Keratinocyte (primary cell): ENCODE measurements around the gene ZNF598. TPM values are rescaled to one million over a fixed set of nuclear protein-coding genes. Genes with fewer than 3 reads are reported as not detected.
"Not testable (repeated sequence)": the region's sequence is repeated elsewhere in the genome, so short reads cannot be mapped to it uniquely, and the experiment has no call there.

Experiments used
- DNase-seq: peaks from one replicate; pipeline ENCODE4 v3.0.0-alpha.2; 2011; ENCODE audit warnings: low read depth, missing footprints, low spot score
- FAIRE-seq: peaks from 2 replicates; lab custom pipeline; 2011; peaks lifted over from hg19 to GRCh38; lab: Jason Lieb, UNC
- H2AFZ ChIP-seq: 2 replicates; pipeline ENCODE4 v1.6.0; 2012; ENCODE audit warnings: low read length, control low read depth, inconsistent platforms; ENCODE audit not compliant: control insufficient read depth
- H3K27ac ChIP-seq: 2 replicates; pipeline ENCODE4 v1.5.1; 2011; ENCODE audit warnings: low read length; ENCODE audit not compliant: control insufficient read depth, insufficient read depth
- H3K27me3 ChIP-seq: 3 replicates; pipeline ENCODE4 v1.6.0; 2011; ENCODE audit warnings: low read length; ENCODE audit not compliant: control insufficient read depth, insufficient read depth; ENCODE audit errors: extremely low read depth
- H3K36me3 ChIP-seq, 2 experiments: 2 replicates in 1 of 2; 3 replicates in 1 of 2; pipeline ENCODE4 v1.5.1; 2011; ENCODE audit warnings: low read length in 2 of 2, mild to moderate bottlenecking in 1 of 2; ENCODE audit not compliant: control insufficient read depth in 2 of 2, insufficient read depth in 2 of 2; ENCODE audit errors: extremely low read depth in 1 of 2
- H3K4me1 ChIP-seq: 3 replicates; pipeline ENCODE4 v1.5.1; 2011; ENCODE audit warnings: low read length; ENCODE audit not compliant: control insufficient read depth, insufficient read depth; ENCODE audit errors: extremely low read depth
- H3K4me2 ChIP-seq: 3 replicates; pipeline ENCODE4 v1.6.0; 2011; ENCODE audit warnings: low read depth, low read length; ENCODE audit not compliant: control insufficient read depth, insufficient read depth; ENCODE audit errors: extremely low read depth
- H3K4me3 ChIP-seq, 3 experiments: fragments of 200-600 bp in 1 of 3; sonication (generic) in 1 of 3; 2 replicates in 2 of 3; 3 replicates in 1 of 3; pipeline ENCODE4 v1.5.1; 2011 to 2016; ENCODE audit warnings: low read length in 3 of 3, mild to moderate bottlenecking in 3 of 3, control low read depth in 2 of 3, inconsistent platforms in 1 of 3, low read depth in 1 of 3, mixed read lengths in 1 of 3, mixed run types in 1 of 3, moderate library complexity in 1 of 3; ENCODE audit not compliant: control insufficient read depth in 2 of 3, insufficient read depth in 2 of 3; ENCODE audit errors: extremely low read depth in 1 of 3
- H3K79me2 ChIP-seq: 2 replicates; pipeline ENCODE4 v1.6.0; 2012; ENCODE audit warnings: low read length; ENCODE audit not compliant: control insufficient read depth, insufficient read depth
- H3K9ac ChIP-seq: 3 replicates; pipeline ENCODE4 v1.6.0; 2011; ENCODE audit warnings: low read length; ENCODE audit not compliant: control insufficient read depth, insufficient read depth; ENCODE audit errors: extremely low read depth
- H3K9me1 ChIP-seq: 3 replicates; pipeline ENCODE4 v1.6.0; 2011; ENCODE audit warnings: low read length; ENCODE audit not compliant: control insufficient read depth, insufficient read depth; ENCODE audit errors: extremely low read depth
- H3K9me3 ChIP-seq: 2 replicates; pipeline ENCODE4 v1.5.1; 2012; ENCODE audit warnings: low read depth, low read length; ENCODE audit not compliant: control insufficient read depth
- H4K20me1 ChIP-seq: 3 replicates; pipeline ENCODE4 v1.6.0; 2011; ENCODE audit warnings: low read length; ENCODE audit not compliant: control insufficient read depth, insufficient read depth; ENCODE audit errors: extremely low read depth
- CTCF ChIP-seq, 3 experiments: IDR thresholded peaks in 1 of 3; conservative IDR thresholded peaks in 1 of 3; optimal IDR thresholded peaks in 1 of 3; 2 replicates in 2 of 3; 3 replicates in 1 of 3; pipeline versions ENCODE3 to v1.5.1; 2011; ENCODE audit warnings: low read length in 3 of 3, mild to moderate bottlenecking in 3 of 3, moderate library complexity in 2 of 3, control low read depth in 1 of 3, inconsistent platforms in 1 of 3; ENCODE audit not compliant: insufficient read depth in 2 of 3; ENCODE audit errors: extremely low read depth in 1 of 3
- EZH2 ChIP-seq: IDR thresholded peaks from one replicate; pipeline ENCODE4 v1.6.1; 2012; ENCODE audit warnings: inconsistent platforms, mild to moderate bottlenecking, low read length, moderate library complexity
- dilution Hi-C: fragments of 300-500 bp; cut with MboI; formaldehyde crosslinking; loops from one replicate; pipeline ENCODE4 v1.7.0; 2020; ENCODE audit warnings: low sequenced_read_pairs; ENCODE audit not compliant: extremely low pct_ligation_motif_present
- polyA plus RNA-seq, 5 experiments: library from polyadenylated mRNA; depleted of rRNA in 3 of 5; stranded (reverse) in 3 of 5; stranded (forward) in 1 of 5; unstranded in 1 of 5; fragments of >200 nt; gene quantifications; 1 replicate in 1 of 5; 2 replicates in 3 of 5; 3 replicates in 1 of 5; pipeline versions ENCODE4 v1.2.1 to v1.2.3, GENCODE V29; 2011 to 2012; ENCODE audit warnings: missing spikeins in 2 of 5, low read depth in 1 of 5, low replicate concordance in 1 of 5

ZNF598 gene
- polyA plus RNA-seq, 1 donor (not counting 4 experiments of a cell fraction or from before 2014, with no cell fraction given), result 18.0 TPM

GRCh38 chr16:1958715-1959268, 50.8 kb downstream of the ZNF598 start:
- no peaks in the 10 kb centered on the region for H3K27me3 ChIP-seq
- peak overlapping the region; percentile 85 for H2AFZ ChIP-seq
- DNase-seq (no peak), FAIRE-seq (no peak)
- dilution Hi-C loops, result no loop called here
- H3K9ac ChIP-seq, result peak overlapping the region; percentile 88
- TF ChIP-seq EZH2 (no peak), CTCF (optimal IDR thresholded peaks at IDR 0.05 in 1 of 3, IDR thresholded peaks at IDR 0.05 in 1 of 3, conservative IDR thresholded peaks at IDR 0.05 in 1 of 3; ENCODE audit: extremely low read depth in 1 of 3, insufficient read depth in 2 of 3, low read length in 3 of 3) (no peak)
- no peaks in the 10 kb centered on the region for H3K9me3 ChIP-seq
- H3K36me3 ChIP-seq, result peaks cover 15 to 25% of the 10 kb centered on the region in 2 experiments
- peak overlapping the region in 1 of 3 experiments; percentile 84 for H3K4me3 ChIP-seq
- peaks cover 26% of the 10 kb centered on the region for H4K20me1 ChIP-seq
- no peak overlapping the region for H3K27ac ChIP-seq
- H3K9me1 ChIP-seq, result peaks cover 3% of the 10 kb centered on the region
- H3K4me2 ChIP-seq, result peak overlapping the region; percentile 84
- peaks cover 33% of the 10 kb centered on the region for H3K4me1 ChIP-seq
- H3K79me2 ChIP-seq, result peaks cover 34% of the 10 kb centered on the region

GRCh38 chr16:1958143-1958491, 51.5 kb downstream of the ZNF598 start:
- H2AFZ ChIP-seq, H3K9ac ChIP-seq, dilution Hi-C loops, H3K4me3 ChIP-seq, H3K27ac ChIP-seq, H3K27me3 ChIP-seq, H3K4me2 ChIP-seq, H3K9me1 ChIP-seq, FAIRE-seq, DNase-seq, H3K9me3 ChIP-seq: not testable (repeated sequence)
- Histone ChIP-seq H3K36me3 (peaks cover 10 to 18% of the 10 kb centered on the region in 2 experiments), H3K4me1 (peaks cover 30% of the 10 kb centered on the region), H3K79me2 (peaks cover 27% of the 10 kb centered on the region), H4K20me1 (peaks cover 19% of the 10 kb centered on the region)

GRCh38 chr16:1957434-1958142, 52.0 kb downstream of the ZNF598 start:
- Histone ChIP-seq H4K20me1 (peaks cover 15% of the 10 kb centered on the region), H3K4me1 (peaks cover 30% of the 10 kb centered on the region), H3K36me3 (peaks cover 7 to 14% of the 10 kb centered on the region in 2 experiments), H3K79me2 (peaks cover 22% of the 10 kb centered on the region)
- H3K27me3 ChIP-seq, H3K4me3 ChIP-seq, H3K4me2 ChIP-seq, H2AFZ ChIP-seq, H3K9ac ChIP-seq, dilution Hi-C loops, H3K27ac ChIP-seq, FAIRE-seq, H3K9me1 ChIP-seq, DNase-seq, H3K9me3 ChIP-seq: not testable (repeated sequence)
